KMS-11 (cell line): Measurements from ENCODE around the gene HPS3.

Experiments used
- H2AFZ ChIP-seq: fragments of 200-600 bp; sonication (generic); 2 replicates; pipeline ENCODE4 v1.6.1; 2016; ENCODE audit warnings: antibody characterized with exemption, mixed run types, low read depth
- H3K27ac ChIP-seq: fragments of 200-600 bp; sonication (generic); 2 replicates; pipeline ENCODE4 v1.6.1; 2016; ENCODE audit warnings: mild to moderate bottlenecking, mixed run types
- H3K27me3 ChIP-seq: fragments of 200-600 bp; sonication (generic); 2 replicates; pipeline ENCODE4 v1.6.1; 2017; ENCODE audit warnings: mild to moderate bottlenecking, low read depth, mixed run types, moderate library complexity; ENCODE audit not compliant: insufficient read depth
- H3K36me3 ChIP-seq: fragments of 200-600 bp; sonication (generic); 2 replicates; pipeline ENCODE4 v1.6.1; 2017; ENCODE audit warnings: mild to moderate bottlenecking, mixed run types; ENCODE audit not compliant: insufficient read depth
- H3K4me1 ChIP-seq: fragments of 200-600 bp; sonication (generic); 2 replicates; pipeline ENCODE4 v1.6.1; 2016; ENCODE audit warnings: mild to moderate bottlenecking, low read depth, mixed run types; ENCODE audit not compliant: poor library complexity, severe bottlenecking
- H3K4me2 ChIP-seq: fragments of 200-600 bp; sonication (generic); 2 replicates; pipeline ENCODE4 v1.7.0; 2016; ENCODE audit warnings: mild to moderate bottlenecking, mixed run types
- H3K4me3 ChIP-seq: fragments of 200-600 bp; sonication (generic); IDR thresholded peaks from 2 replicates; pipeline ENCODE4 v1.6.1; 2017; ENCODE audit warnings: low read depth, low read length, mixed read lengths; ENCODE audit not compliant: insufficient read depth
- H3K79me2 ChIP-seq: fragments of 200-600 bp; sonication (generic); 2 replicates; pipeline ENCODE4 v1.6.1; 2016; ENCODE audit warnings: low read depth, mixed run types; ENCODE audit not compliant: insufficient read depth
- H3K9ac ChIP-seq: fragments of 200-600 bp; sonication (generic); 2 replicates; pipeline ENCODE4 v1.6.1; 2016; ENCODE audit warnings: mild to moderate bottlenecking, mixed run types
- H4K20me1 ChIP-seq: fragments of 200-600 bp; sonication (generic); 2 replicates; pipeline ENCODE4 v1.6.1; 2016; ENCODE audit warnings: mild to moderate bottlenecking, mixed run types; ENCODE audit not compliant: insufficient read depth
- TF ChIP-seq, protein P1 (sequence below): fragments of 200-600 bp; sonication (generic); conservative IDR thresholded peaks from 2 replicates; pipeline ENCODE4 v1.6.1; 2017; ENCODE audit warnings: low read depth, mild to moderate bottlenecking, antibody characterized with exemption, low read length, moderate library complexity, mixed read lengths

HPS3 gene

DNA sequence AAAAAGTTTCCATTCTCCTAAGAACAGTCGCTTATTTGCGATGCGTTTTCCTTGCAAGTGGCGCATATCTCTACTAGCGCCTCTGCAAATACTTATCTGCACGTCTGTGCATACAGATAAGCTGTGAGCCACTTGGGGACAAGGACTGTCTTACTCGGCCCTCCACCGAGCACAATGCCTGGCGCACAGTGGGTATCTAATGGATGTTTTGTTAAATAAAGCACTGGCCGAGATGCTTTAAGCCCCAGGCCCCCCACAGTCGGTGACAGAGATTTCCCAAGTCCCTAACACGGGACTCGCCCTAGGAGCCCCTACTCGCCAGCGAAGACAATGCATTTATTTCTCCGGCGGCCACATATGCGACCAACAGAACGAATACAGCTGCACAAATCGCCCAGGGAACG lies 43.6 kb upstream of the HPS3 start:
- TF ChIP-seq, protein P1, sequence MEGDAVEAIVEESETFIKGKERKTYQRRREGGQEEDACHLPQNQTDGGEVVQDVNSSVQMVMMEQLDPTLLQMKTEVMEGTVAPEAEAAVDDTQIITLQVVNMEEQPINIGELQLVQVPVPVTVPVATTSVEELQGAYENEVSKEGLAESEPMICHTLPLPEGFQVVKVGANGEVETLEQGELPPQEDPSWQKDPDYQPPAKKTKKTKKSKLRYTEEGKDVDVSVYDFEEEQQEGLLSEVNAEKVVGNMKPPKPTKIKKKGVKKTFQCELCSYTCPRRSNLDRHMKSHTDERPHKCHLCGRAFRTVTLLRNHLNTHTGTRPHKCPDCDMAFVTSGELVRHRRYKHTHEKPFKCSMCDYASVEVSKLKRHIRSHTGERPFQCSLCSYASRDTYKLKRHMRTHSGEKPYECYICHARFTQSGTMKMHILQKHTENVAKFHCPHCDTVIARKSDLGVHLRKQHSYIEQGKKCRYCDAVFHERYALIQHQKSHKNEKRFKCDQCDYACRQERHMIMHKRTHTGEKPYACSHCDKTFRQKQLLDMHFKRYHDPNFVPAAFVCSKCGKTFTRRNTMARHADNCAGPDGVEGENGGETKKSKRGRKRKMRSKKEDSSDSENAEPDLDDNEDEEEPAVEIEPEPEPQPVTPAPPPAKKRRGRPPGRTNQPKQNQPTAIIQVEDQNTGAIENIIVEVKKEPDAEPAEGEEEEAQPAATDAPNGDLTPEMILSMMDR: no peak
- Histone ChIP-seq H3K4me1 (peaks cover 4% of the 10 kb centered on the region), H3K27ac (peak overlapping the region; percentile 17; the same call in 1 of the 2 replicates), H3K9ac (peak overlapping the region; percentile 42; the same call in 1 of the 2 replicates), H4K20me1 (no peaks in the 10 kb centered on the region), H3K27me3 (no peaks in the 10 kb centered on the region), H3K4me2 (peak overlapping the region; percentile 31; the same call in 1 of the 2 replicates), H3K79me2 (peaks cover 19% of the 10 kb centered on the region; the same call in 1 of the 2 replicates), H3K4me3 (peak overlapping the region; percentile 51), H3K36me3 (no peaks in the 10 kb centered on the region; the same call in 1 of the 2 replicates), H2AFZ (peak overlapping the region; percentile 44; the same call in 1 of the 2 replicates)

DNA sequence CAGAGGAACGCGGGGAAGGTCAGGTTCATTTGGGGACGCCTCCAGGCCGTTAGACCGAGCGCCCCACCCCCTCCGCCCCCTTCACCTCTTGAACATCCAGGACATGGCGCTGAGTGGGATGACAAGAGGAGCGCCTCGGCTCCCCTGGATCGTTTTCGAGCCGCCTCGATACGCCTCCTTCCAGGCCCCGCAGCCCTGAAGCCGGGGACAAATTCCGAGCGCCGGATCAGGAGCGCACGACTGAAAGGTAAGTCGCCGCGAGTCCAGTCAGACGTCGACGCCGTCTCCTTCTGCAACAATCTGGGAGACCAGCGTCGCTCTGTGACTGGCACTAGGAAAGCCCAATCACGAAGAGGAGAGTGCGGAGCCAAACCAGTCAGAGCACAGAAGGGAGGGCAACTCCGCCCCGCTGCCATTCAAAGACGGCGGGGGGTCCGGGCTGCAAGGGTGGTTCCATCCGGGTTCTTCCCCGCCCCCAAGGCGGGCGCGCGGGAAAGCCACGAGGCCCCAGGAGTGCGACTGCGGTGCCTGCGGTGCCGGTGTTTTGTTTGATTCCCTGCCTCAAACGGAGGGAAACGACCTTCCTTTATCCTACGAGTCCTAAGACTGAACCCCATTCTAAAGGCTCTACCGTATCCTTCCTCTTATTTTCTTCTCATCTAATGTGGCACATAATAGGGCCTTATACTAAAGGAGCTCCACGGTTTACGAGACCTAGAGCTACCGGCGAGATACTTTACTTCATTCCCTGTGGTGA lies 43.0 kb upstream of the HPS3 start, which contains the start of gene HLTF:
TSS of gene HLTF (minus strand) at position 302 of the 757 bp plus-strand sequence. CDS start at position 105, 197 bp downstream.
- no peaks in the 10 kb centered on the region; the same call in 1 of the 2 replicates for H3K36me3 ChIP-seq

DNA sequence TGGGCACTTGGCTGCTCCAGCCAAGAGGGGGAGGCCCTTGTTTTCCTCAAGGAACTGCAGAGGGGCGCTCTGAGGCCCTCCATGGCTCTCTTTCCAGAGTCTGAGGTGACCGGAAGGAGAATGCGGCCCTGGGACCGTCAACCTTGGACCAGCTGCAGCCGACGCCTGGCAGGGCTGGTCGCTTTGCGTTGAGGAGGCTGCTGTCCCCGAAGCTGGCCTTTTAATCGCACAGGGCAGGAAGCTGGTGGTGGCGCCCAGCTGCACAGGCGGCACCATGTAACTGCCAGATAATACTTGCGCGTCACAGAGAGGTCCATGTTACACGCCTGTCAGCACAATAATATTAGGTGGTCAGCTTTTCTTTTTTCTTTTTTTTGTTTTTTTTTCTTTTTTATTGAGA lies 42.2 kb upstream of the HPS3 start:
- H3K9ac ChIP-seq: no peak overlapping the region
- H3K27me3 ChIP-seq: no peaks in the 10 kb centered on the region
- H3K36me3 ChIP-seq: no peaks in the 10 kb centered on the region; the same call in 1 of the 2 replicates
- H2AFZ ChIP-seq: peak overlapping the region; percentile 44; the same call in 1 of the 2 replicates
- H3K27ac ChIP-seq: no peak overlapping the region
- peaks cover 19% of the 10 kb centered on the region; the same call in 1 of the 2 replicates for H3K79me2 ChIP-seq
- TF ChIP-seq, protein P1: no peak
- peaks cover 4% of the 10 kb centered on the region for H3K4me1 ChIP-seq
- H3K4me2 ChIP-seq: no peak overlapping the region
- H3K4me3 ChIP-seq: no peak overlapping the region
- H4K20me1 ChIP-seq: no peaks in the 10 kb centered on the region

More for the DNA sequence above, 43.0 kb upstream of the HPS3 start, which contains the start of gene HLTF:
- H3K4me3 ChIP-seq: peak within 1 kb of the TSS; percentile 51
- H2AFZ ChIP-seq: peak within 1 kb of the TSS; percentile 44; the same call in 1 of the 2 replicates
- peak within 1 kb of the TSS; percentile 31; the same call in 1 of the 2 replicates for H3K4me2 ChIP-seq
- no peaks in the 10 kb centered on the region for H3K27me3 ChIP-seq
- peak within 1 kb of the TSS; percentile 17; the same call in 1 of the 2 replicates for H3K27ac ChIP-seq
- H3K4me1 ChIP-seq: peaks cover 4% of the 10 kb centered on the region
- peaks cover 19% of the 10 kb centered on the region; the same call in 1 of the 2 replicates for H3K79me2 ChIP-seq
- H3K9ac ChIP-seq: peak within 1 kb of the TSS; percentile 42; the same call in 1 of the 2 replicates
- TF ChIP-seq, protein P1: no peak
- no peaks in the 10 kb centered on the region for H4K20me1 ChIP-seq

DNA sequence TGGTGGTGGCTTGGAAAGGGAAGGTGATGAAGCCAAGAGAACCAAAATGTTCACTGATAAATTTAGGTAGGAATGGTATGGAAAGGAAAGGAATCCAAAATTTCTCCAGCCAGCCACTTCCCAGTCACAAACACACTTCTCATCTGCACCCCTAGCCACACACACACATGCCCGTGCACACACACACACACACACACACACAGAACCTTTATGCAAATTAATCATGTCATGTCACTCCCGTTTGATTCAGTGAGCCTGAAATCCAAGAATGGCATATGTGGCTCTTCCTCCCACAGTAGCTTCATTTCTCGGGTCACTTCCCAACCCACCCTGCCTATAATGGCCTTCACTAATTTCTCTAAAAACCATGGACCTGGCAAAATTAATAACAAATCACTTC lies 40.0 kb upstream of the HPS3 start:
- TF ChIP-seq, protein P1: no peak
- no peak overlapping the region for H3K4me2 ChIP-seq
- H3K36me3 ChIP-seq: no peaks in the 10 kb centered on the region; the same call in 1 of the 2 replicates
- no peak overlapping the region for H3K9ac ChIP-seq
- H4K20me1 ChIP-seq: no peaks in the 10 kb centered on the region
- H3K4me1 ChIP-seq: peaks cover 4% of the 10 kb centered on the region
- H3K27me3 ChIP-seq: no peaks in the 10 kb centered on the region
- no peak overlapping the region for H3K27ac ChIP-seq
- H3K4me3 ChIP-seq: no peak overlapping the region
- peaks cover 16% of the 10 kb centered on the region; the same call in 1 of the 2 replicates for H3K79me2 ChIP-seq
- no peak overlapping the region for H2AFZ ChIP-seq
